ENCODE results near the gene KTN1.
A peak's percentile ranks its signal among the peaks of the same experiment; 100 is the strongest.

KTN1 gene

DNA sequence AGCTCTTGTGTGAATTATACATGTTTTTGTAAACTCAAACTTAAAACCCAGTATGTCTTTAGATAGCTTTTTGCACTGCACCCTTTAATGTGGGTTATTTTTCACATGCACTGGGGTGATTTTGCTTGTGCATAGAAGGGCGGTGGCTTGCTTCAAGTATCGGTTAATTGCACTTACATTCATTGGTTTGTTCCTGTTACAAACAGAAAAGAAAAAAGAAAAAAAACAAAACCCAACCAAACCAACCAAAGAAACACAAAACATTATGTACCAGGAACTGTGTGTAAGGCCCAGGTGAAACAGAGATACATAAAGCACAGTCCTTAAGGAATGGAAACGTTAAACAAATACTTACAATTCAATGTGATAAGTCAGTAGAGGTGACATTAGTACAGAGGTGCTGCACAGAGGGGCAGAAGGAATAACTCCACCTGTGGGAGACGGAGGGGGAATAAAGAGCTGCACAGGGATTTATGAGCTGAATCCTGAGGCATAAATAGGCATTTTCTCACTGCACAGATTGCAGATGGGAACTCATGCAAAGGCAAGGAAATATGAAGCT is 151.4 kb downstream of the KTN1 start:
- no peak overlapping the region for H3K4me3 ChIP-seq (ENCODE audit: control insufficient read depth, low read depth, low read length)
- no peak for DNase-seq (ENCODE audit: low read depth)
- TF ChIP-seq, protein P1, sequence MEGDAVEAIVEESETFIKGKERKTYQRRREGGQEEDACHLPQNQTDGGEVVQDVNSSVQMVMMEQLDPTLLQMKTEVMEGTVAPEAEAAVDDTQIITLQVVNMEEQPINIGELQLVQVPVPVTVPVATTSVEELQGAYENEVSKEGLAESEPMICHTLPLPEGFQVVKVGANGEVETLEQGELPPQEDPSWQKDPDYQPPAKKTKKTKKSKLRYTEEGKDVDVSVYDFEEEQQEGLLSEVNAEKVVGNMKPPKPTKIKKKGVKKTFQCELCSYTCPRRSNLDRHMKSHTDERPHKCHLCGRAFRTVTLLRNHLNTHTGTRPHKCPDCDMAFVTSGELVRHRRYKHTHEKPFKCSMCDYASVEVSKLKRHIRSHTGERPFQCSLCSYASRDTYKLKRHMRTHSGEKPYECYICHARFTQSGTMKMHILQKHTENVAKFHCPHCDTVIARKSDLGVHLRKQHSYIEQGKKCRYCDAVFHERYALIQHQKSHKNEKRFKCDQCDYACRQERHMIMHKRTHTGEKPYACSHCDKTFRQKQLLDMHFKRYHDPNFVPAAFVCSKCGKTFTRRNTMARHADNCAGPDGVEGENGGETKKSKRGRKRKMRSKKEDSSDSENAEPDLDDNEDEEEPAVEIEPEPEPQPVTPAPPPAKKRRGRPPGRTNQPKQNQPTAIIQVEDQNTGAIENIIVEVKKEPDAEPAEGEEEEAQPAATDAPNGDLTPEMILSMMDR (IDR thresholded peaks at IDR 0.05; ENCODE audit: control insufficient read depth, insufficient read depth, low read depth, low read length, missing control alignments): no peak

GRCh38 chr14:55731881-55732498 is 152.0 kb downstream of the KTN1 start:
- no peak for DNase-seq (ENCODE audit: low read depth)
- H3K4me3 ChIP-seq (ENCODE audit: control insufficient read depth, low read depth, low read length): no peak overlapping the region
- TF ChIP-seq, protein P1 (IDR thresholded peaks at IDR 0.05; ENCODE audit: control insufficient read depth, insufficient read depth, low read depth, low read length, missing control alignments): peak; percentile 61

DNA sequence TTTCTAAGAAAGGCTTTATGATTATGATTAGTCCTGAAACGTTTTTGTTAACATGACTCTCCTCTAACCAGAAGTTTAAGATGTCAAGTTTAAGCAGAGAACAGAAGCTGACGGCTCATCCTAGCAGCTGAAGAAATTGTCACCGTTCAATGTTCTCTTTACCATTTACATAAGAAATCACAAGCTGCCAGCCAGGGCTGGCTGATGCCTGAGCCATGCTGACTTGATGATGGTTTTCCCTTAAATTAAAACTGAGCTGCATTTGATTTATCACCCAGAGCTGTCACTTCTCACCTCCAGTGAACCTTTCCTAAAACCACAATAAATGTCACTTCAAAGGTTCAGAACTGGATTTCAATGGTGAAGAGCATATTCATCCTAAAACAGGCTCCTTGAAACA is 153.6 kb downstream of the KTN1 start:
- no peak overlapping the region for H3K4me3 ChIP-seq (ENCODE audit: control insufficient read depth, low read depth, low read length)
- TF ChIP-seq, protein P1 (IDR thresholded peaks at IDR 0.05; ENCODE audit: control insufficient read depth, insufficient read depth, low read depth, low read length, missing control alignments): no peak
- no peak for DNase-seq (ENCODE audit: low read depth)
